GOT3 (cell line): ENCODE measurements around the gene CALHM5.

Source experiments
- DNase-seq: peaks from one replicate; lab custom pipeline; 2025; ENCODE audit warnings: mixed read lengths; lab: John Stamatoyannopoulos, UW

CALHM5 gene

GRCh38 chr6:116508527-116508926, 2.9 kb upstream of the CALHM5 start:
- DNase-seq = no peak

- DNase-seq = no peak
Observed at GRCh38 chr6:116512111-116512559, 696 bp downstream of the CALHM5 start.

GRCh38 chr6:116512734-116513133, 1.3 kb downstream of the CALHM5 start:
- DNase-seq = no peak

GRCh38 chr6:116513224-116513875, 1.9 kb downstream of the CALHM5 start:
- DNase-seq = no peak

GRCh38 chr6:116514111-116514510, 2.7 kb downstream of the CALHM5 start:
- DNase-seq = no peak

- DNase-seq = no peak
Observed at GRCh38 chr6:116515141-116515540, 3.7 kb downstream of the CALHM5 start.

- DNase-seq = no peak
Observed at GRCh38 chr6:116518621-116519368, 7.4 kb downstream of the CALHM5 start.

- no peak for DNase-seq
Observed at GRCh38 chr6:116522896-116523295, 11.5 kb downstream of the CALHM5 start.

GRCh38 chr6:116524236-116524635, 12.8 kb downstream of the CALHM5 start:
- DNase-seq = no peak

GRCh38 chr6:116528133-116528532, 16.7 kb downstream of the CALHM5 start:
- DNase-seq = no peak

GRCh38 chr6:116528780-116529179, 17.3 kb downstream of the CALHM5 start:
- no peak for DNase-seq

- DNase-seq = no peak
Observed at GRCh38 chr6:116529466-116530290, 18.2 kb downstream of the CALHM5 start.

- DNase-seq = no peak
Observed at GRCh38 chr6:116530436-116530835, 19.0 kb downstream of the CALHM5 start.

- DNase-seq = no peak
Observed at GRCh38 chr6:116531675-116532570, 20.5 kb downstream of the CALHM5 start.

GRCh38 chr6:116533233-116533957, 22.0 kb downstream of the CALHM5 start:
- no peak for DNase-seq

GRCh38 chr6:116535109-116535508, 23.7 kb downstream of the CALHM5 start:
- DNase-seq = no peak

GRCh38 chr6:116536216-116536621, 24.8 kb downstream of the CALHM5 start:
- DNase-seq = no peak

- DNase-seq = no peak
Observed at GRCh38 chr6:116542426-116542825, 31.0 kb downstream of the CALHM5 start.

- no peak for DNase-seq
Observed at GRCh38 chr6:116543149-116543548, 31.7 kb downstream of the CALHM5 start.

- DNase-seq = no peak
Observed at GRCh38 chr6:116545651-116546050, 34.2 kb downstream of the CALHM5 start, which contains the start of gene TRAPPC3L. TSS of gene TRAPPC3L (minus strand) at chr6:116545684. CDS start at chr6:116545514, 170 bp downstream.

- no peak for DNase-seq
Observed at GRCh38 chr6:116547358-116547757, 35.9 kb downstream of the CALHM5 start.
